PC-3 (cell line): ENCODE measurements around the gene ADARB2.

Source experiments
- EZH2 ChIP-seq: fragments of 300-600 bp; sonication (generic); IDR thresholded peaks from one replicate; pipeline ENCODE4 v1.6.1; 2017; ENCODE audit warnings: antibody characterized with exemption, mild to moderate bottlenecking, low read length; ENCODE audit not compliant: unreplicated experiment
- EZH2phosphoT487 ChIP-seq: fragments of 300-600 bp; sonication (generic); IDR thresholded peaks from 2 replicates; pipeline ENCODE4 v1.6.1; 2018; ENCODE audit warnings: mild to moderate bottlenecking, antibody characterized with exemption, low read length, borderline replicate concordance
- TF ChIP-seq, protein P1 (sequence below): fragments of 300-600 bp; sonication (generic); conservative IDR thresholded peaks from 2 replicates; pipeline ENCODE4 v1.5.1; 2017; ENCODE audit warnings: antibody characterized with exemption, low read depth, mild to moderate bottlenecking, low read length

GRCh38 chr10:1465993-1466764, 271.1 kb downstream of the ADARB2 start:
- TF ChIP-seq, protein P1, sequence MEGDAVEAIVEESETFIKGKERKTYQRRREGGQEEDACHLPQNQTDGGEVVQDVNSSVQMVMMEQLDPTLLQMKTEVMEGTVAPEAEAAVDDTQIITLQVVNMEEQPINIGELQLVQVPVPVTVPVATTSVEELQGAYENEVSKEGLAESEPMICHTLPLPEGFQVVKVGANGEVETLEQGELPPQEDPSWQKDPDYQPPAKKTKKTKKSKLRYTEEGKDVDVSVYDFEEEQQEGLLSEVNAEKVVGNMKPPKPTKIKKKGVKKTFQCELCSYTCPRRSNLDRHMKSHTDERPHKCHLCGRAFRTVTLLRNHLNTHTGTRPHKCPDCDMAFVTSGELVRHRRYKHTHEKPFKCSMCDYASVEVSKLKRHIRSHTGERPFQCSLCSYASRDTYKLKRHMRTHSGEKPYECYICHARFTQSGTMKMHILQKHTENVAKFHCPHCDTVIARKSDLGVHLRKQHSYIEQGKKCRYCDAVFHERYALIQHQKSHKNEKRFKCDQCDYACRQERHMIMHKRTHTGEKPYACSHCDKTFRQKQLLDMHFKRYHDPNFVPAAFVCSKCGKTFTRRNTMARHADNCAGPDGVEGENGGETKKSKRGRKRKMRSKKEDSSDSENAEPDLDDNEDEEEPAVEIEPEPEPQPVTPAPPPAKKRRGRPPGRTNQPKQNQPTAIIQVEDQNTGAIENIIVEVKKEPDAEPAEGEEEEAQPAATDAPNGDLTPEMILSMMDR = no peak
- TF ChIP-seq EZH2phosphoT487 = no peak
- no peak for TF ChIP-seq EZH2
